C4-2B (cell line): Measurements from ENCODE around the gene SPATA46.
"Not testable (repeated sequence)": the region's sequence is repeated elsewhere in the genome, so short reads cannot be mapped to it uniquely, and the experiment has no call there.

ENCODE experiments used
- H3K27ac ChIP-seq: fragments of 450-650 bp; 2 replicates; pipeline ENCODE4 v1.5.1; 2017
- ZFX ChIP-seq: fragments of 450-650 bp; IDR thresholded peaks from 2 replicates; pipeline ENCODE4 v1.6.1; 2017
- TF ChIP-seq, protein P1 (sequence below): fragments of 450-650 bp; conservative IDR thresholded peaks from 2 replicates; pipeline ENCODE4 v1.5.1; 2017; ENCODE audit warnings: mild to moderate bottlenecking

Gene SPATA46

GRCh38 chr1:162376691-162377090, at the start of gene SPATA46:
Gene SPATA46, minus strand, starts transcription at chr1:162376854. Its CDS starts 64 bp downstream, at chr1:162376790.
- TF ChIP-seq, protein P1, sequence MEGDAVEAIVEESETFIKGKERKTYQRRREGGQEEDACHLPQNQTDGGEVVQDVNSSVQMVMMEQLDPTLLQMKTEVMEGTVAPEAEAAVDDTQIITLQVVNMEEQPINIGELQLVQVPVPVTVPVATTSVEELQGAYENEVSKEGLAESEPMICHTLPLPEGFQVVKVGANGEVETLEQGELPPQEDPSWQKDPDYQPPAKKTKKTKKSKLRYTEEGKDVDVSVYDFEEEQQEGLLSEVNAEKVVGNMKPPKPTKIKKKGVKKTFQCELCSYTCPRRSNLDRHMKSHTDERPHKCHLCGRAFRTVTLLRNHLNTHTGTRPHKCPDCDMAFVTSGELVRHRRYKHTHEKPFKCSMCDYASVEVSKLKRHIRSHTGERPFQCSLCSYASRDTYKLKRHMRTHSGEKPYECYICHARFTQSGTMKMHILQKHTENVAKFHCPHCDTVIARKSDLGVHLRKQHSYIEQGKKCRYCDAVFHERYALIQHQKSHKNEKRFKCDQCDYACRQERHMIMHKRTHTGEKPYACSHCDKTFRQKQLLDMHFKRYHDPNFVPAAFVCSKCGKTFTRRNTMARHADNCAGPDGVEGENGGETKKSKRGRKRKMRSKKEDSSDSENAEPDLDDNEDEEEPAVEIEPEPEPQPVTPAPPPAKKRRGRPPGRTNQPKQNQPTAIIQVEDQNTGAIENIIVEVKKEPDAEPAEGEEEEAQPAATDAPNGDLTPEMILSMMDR = no peak
- TF ChIP-seq ZFX = no peak

GRCh38 chr1:162422662-162423375, 46.2 kb upstream of the SPATA46 start:
- no peak overlapping the region for H3K27ac ChIP-seq

More at GRCh38 chr1:162376691-162377090, at the start of gene SPATA46:
- no peak within 1 kb of the TSS for H3K27ac ChIP-seq

DNA sequence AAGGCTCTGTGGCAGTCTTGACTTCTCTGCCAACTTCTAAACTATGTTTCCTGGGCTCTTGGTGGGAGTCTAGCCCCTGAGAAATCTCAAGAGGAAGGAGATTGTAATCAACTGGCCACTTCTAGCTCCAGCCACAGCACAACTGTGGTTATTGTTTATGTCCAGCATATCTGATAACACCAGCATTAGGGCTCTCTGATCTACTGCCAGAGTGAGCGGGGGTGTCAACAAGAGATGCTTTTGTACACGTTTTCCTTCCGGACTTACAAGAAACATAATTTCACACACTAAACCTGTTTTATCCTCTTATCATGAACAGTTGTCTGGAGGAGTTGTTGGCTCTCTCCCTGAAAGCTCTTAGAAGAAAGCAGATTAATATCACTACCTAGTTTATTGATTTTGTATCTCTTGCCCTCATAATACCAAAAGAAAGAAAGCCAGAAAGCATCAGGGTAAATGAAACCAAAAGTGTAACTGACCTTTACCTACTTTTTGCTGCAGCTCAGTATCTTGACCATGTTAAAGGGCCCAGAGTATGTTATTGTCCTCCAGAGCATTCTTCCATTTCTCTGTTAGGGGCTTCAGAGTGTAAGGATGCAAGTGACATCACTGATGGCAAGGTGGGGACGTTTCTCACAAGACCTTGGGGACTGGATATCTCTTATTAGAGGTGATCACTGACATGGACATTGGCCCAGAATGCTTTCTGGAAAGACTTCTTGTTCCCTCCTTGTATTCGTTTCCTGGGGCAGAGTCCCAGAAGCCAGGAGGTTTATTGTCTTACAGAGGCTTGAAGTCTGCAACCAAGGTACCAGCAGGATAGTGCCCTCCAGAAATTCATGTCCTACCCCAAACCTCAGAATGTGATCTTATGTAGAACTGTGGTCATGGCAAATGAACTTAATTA, 44.9 kb upstream of the SPATA46 start:
- no peak for TF ChIP-seq ZFX
- TF ChIP-seq, protein P1 = no peak
- H3K27ac ChIP-seq = no peak overlapping the region

More at GRCh38 chr1:162422662-162423375, 46.2 kb upstream of the SPATA46 start:
- TF ChIP-seq ZFX = no peak
- TF ChIP-seq, protein P1 = no peak

GRCh38 chr1:162420120-162420519, 43.5 kb upstream of the SPATA46 start:
- no peak for TF ChIP-seq ZFX
- TF ChIP-seq, protein P1 = no peak
- H3K27ac ChIP-seq = no peak overlapping the region

DNA sequence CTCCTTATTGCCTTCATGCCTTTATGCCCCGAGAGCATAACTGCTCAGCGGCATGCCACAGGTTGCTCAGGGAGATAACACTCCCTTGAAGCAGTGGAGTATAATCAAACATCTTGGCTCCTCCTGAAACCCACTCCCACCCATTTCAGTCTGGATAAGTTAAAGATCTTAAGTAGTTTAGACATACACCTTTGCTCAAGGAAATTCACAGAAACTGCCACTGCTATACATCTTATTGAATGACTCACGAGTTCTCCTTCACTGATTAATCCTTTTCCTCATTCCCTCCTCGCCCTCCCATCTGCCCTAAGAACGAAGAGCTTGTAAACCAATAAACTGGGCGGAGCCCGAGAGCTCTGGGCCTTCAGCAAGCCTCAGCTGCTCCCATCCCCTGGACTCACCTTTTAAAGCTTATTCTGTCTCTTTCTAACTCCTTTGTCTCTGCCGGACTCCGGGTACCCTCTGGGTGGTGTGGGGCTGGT, 42.8 kb upstream of the SPATA46 start:
- not testable (repeated sequence) for H3K27ac ChIP-seq

- not testable (repeated sequence) for H3K27ac ChIP-seq
These were observed 41.9 kb upstream of the SPATA46 start for GRCh38 chr1:162418584-162418983.

GRCh38 chr1:162417650-162418049, 41.0 kb upstream of the SPATA46 start:
- H3K27ac ChIP-seq = no peak overlapping the region
- no peak for TF ChIP-seq ZFX
- TF ChIP-seq, protein P1 = no peak

GRCh38 chr1:162416909-162417308, 40.3 kb upstream of the SPATA46 start:
- TF ChIP-seq ZFX = no peak
- TF ChIP-seq, protein P1 = no peak
- no peak overlapping the region for H3K27ac ChIP-seq
